Raji (cell line): ENCODE measurements around the gene DNM3.

Experiments
- POLR2A ChIP-seq: IDR thresholded peaks from 2 replicates; pipeline ENCODE4 v1.6.1; 2011; ENCODE audit warnings: low read depth, low read length, control low read depth; ENCODE audit not compliant: insufficient read depth

Gene DNM3

GRCh38 chr1:172339842-172340241 is 498.5 kb downstream of the DNM3 start:
- no peak for TF ChIP-seq POLR2A

- TF ChIP-seq POLR2A = no peak
Observed at GRCh38 chr1:172340520-172340919, 499.2 kb downstream of the DNM3 start.

- TF ChIP-seq POLR2A = no peak
Observed at GRCh38 chr1:172341697-172342096, 500.4 kb downstream of the DNM3 start.

- no peak for TF ChIP-seq POLR2A
Observed at GRCh38 chr1:172342584-172343239, 501.4 kb downstream of the DNM3 start.

GRCh38 chr1:172343240-172344160 is 502.2 kb downstream of the DNM3 start:
- TF ChIP-seq POLR2A = no peak

DNA sequence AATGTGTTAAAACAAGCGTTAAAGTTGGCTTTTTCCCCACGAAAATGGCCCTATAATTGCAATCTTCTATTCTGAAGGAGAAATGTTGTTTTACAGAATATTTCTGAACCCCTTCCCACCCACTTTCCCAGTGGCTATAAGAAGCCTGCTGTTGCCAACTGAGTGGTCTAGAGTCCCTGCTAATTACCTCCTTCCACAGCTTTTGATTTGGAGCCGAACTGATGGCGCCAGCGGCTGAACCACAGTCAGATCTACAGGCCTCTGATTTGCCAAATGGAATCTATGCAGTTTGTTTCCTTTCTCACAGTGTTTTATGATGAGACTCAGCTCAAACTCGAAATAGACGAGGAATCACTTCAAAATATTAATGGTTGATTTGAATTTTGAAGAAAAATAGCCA is 503.1 kb downstream of the DNM3 start:
- no peak for TF ChIP-seq POLR2A

DNA sequence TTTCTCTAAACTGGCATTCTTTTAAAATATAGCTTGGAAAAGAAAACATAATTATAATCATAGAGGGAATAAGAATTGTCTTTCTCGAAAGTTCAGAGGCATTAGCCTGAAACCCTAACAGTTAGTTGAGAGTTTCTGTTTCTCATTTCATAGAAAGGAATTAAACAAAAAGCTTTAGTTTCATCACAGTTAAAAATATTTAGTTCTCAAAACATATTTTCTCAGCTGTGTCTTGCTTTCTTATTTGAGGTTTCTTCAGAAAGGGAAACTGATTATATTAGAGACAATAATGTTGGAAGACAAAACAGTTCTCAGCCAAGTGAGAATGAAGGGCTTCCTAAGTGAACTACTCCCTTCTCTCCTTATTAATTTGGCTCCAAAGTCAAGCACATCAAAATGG is 503.8 kb downstream of the DNM3 start:
- TF ChIP-seq POLR2A = no peak

GRCh38 chr1:172347416-172347815 is 506.1 kb downstream of the DNM3 start:
- no peak for TF ChIP-seq POLR2A

- no peak for TF ChIP-seq POLR2A
Observed at GRCh38 chr1:172350856-172351255, 509.6 kb downstream of the DNM3 start.

GRCh38 chr1:172351346-172351745 is 510.0 kb downstream of the DNM3 start:
- no peak for TF ChIP-seq POLR2A

- TF ChIP-seq POLR2A = no peak
Observed at GRCh38 chr1:172351754-172352161, 510.5 kb downstream of the DNM3 start.

- TF ChIP-seq POLR2A = no peak
Observed at GRCh38 chr1:172352435-172352834, 511.1 kb downstream of the DNM3 start.

- no peak for TF ChIP-seq POLR2A
Observed at GRCh38 chr1:172354291-172355274, 513.3 kb downstream of the DNM3 start.

DNA sequence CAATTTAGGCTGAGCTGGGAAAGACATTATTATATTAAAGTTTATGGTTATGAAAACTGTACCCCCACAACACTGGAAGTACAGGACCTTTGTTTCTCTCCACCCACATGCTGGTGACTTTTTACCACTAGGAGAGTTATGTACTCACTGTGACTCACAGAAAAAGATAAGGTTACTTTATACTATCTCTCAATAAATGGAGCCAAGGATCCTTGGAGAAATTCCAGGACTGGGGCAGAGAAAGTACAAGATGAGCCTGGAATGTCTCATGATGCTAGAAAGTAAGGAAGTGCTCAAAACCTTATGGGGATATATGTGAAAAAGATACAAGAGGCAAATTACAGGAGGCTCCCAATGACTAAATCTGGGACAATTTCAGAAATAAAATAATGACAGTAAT is 515.3 kb downstream of the DNM3 start:
- no peak for TF ChIP-seq POLR2A

GRCh38 chr1:172357753-172358385 is 516.6 kb downstream of the DNM3 start:
- no peak for TF ChIP-seq POLR2A
